Upper lobe of left lung (tissue), 4 donors: ENCODE data around the gene SLC5A12.

Source experiments
- CTCF ChIP-seq, 6 experiments: fragments of 450-650 bp in 4 of 6; fragments of 200-600 bp in 2 of 6; sonication (generic) in 2 of 6; IDR thresholded peaks; one replicate each; pipeline ENCODE4 v1.5.1; 2016 to 2019; ENCODE audit warnings: antibody characterized with exemption in 6 of 6
- POLR2AphosphoS5 ChIP-seq, 2 donors: sonication (generic); formaldehyde crosslinking; IDR thresholded peaks; one replicate each; pipeline ENCODE4 v1.5.1; 2017; ENCODE audit warnings: antibody characterized with exemption in 2 of 2

GRCh38 chr11:26717771-26718170 is 4.1 kb downstream of the SLC5A12 start:
- TF ChIP-seq CTCF (IDR thresholded peaks at IDR 0.05): no peak
- TF ChIP-seq POLR2AphosphoS5 (IDR thresholded peaks at IDR 0.05): no peak
